Left colon (tissue), 2 donors: ENCODE data around the gene TAMM41. TPM values are rescaled to one million over a fixed set of nuclear protein-coding genes. Genes with fewer than 3 reads are reported as not detected.

Experiments used
- ATAC-seq: fragments of 200-7000 bp; cut with Tn5 transposase; one replicate; pipeline ENCODE4 v1.9.1; 2020; ENCODE audit warnings: mild to moderate bottlenecking, moderate library complexity
- DNase-seq, 2 donors: peaks; one replicate each; pipeline ENCODE4 v3.0.0-alpha.2; 2020
- intact Hi-C, 2 donors: fragments of 100-400 bp; cut with DNase I in 1 of 2; cut with micrococcal nuclease in 1 of 2; formaldehyde crosslinking; loops; one replicate each; pipeline versions ENCODE4 v1.11.2 to v1.14.0; 2022; cut with DNase I, micrococcal nuclease
- total RNA-seq, 2 donors: library from RNA; stranded (reverse); fragmentation: NEBNext Ultra II Directional; extraction: Animal tissue kit (Norgen Biotek cat#: 25700); gene quantifications; one replicate each; pipeline ENCODE4 v1.2.1, GENCODE V29; 2021
- donor health status: DM: no; HTN: no; CAD: no.
- donor health status: DM: yes; HTN: yes; CAD: no.

TAMM41 gene
- total RNA-seq, 2 donors from 2014 or later: 20.1 to 21.5 TPM

DNA sequence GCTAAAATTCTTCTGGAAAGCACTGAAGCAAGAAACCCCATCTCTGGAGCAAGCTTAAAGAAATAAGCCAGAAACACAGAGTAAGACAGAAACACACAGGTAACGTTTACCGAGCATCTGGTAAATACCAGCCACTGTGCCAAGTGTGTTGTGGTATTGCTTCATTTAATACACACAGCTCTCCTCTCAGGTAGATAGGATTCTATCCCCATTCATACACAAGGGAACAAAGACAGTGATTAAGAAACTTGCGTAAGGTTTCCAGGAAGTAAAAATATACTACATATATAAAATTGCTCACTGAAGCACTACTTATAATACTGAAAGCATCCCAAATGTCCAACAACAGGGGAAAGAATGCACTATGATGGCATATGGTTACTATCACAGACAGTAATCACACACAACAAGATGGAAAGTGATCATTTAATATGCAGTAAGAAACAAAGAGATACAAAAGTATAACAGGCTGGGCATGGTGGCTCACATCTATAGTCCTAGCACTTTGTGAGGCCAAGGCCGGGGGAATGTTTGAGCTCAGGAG, 27.5 kb downstream of the TAMM41 start:
- DNase-seq (no peak), ATAC-seq (no peak)
- intact Hi-C loops: no loop called here

- DNase-seq: no peak
- ATAC-seq: no peak
- intact Hi-C loops: no loop called here
These were observed 28.7 kb downstream of the TAMM41 start for GRCh38 chr3:11818033-11818432.

DNA sequence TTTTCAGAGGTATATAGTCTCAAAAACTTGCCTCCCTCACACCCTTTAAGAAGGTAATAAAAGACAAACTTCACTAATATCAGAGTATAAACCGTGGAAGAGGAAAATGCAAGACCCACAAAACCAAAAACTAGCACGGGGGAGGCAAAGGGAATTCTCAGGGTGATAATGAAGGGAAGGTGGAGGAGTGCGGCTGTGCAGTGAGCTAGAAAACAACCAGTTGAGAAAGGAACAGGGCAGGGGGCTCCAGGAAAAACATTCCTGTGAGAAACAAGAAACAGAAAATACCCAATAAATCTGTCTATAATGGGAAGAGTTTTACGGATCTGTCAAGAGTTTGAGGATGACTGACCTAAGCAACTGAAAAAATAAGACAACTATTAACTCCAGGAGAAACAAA, 31.6 kb downstream of the TAMM41 start:
- DNase-seq (no peak), ATAC-seq (no peak)
- intact Hi-C loops: no loop called here

DNA sequence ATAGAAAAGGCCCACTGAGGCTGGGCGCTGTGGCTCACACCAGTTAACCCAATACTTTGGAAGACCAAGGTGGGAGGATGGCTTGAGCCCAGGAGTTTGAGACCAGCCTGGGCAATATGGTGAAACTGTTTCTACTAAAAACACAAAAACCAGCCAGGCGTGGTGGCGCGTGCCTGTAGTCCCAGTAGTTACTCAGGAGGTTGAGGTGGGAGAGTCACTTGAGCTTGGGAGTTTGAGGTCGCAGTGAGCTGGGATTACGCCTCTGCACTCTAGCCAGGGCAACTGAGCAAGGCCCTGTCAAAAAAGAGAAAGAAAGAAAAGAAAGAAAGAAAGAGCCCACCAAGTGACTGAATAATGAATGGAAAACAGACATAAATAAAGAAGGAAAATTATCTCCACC, 32.0 kb downstream of the TAMM41 start:
- no peak for DNase-seq
- ATAC-seq: no peak
- intact Hi-C loops: no loop called here

DNA sequence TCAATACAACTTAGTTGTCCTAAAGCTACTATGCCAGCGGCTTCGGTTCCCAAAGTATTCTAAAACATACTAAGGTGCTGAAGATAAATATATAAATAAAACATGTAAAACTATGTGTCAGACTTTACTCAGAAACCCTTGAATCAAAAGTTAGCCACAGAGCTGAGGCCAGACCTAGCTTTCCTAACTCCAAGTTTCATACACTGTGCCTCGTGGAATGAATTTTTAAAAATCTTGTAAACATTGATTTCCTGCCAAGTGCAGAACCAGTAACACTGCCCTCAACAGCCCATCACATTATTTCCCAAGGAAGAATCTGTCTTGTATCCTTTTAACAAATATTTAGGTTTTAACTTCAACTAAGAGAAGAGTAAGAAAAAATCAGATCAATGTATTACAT, 36.4 kb downstream of the TAMM41 start:
- no peak for DNase-seq
- no peak for ATAC-seq
- intact Hi-C loops: no loop called here

- no peak for DNase-seq
- intact Hi-C loops: loop anchor here in 1 of 2 donors (10.0 kb wide), 1 partner anchor 143 kb away; no protein-coding TSS in a partner anchor
- no peak for ATAC-seq
These were observed 38.5 kb downstream of the TAMM41 start for GRCh38 chr3:11808231-11808630.

DNA sequence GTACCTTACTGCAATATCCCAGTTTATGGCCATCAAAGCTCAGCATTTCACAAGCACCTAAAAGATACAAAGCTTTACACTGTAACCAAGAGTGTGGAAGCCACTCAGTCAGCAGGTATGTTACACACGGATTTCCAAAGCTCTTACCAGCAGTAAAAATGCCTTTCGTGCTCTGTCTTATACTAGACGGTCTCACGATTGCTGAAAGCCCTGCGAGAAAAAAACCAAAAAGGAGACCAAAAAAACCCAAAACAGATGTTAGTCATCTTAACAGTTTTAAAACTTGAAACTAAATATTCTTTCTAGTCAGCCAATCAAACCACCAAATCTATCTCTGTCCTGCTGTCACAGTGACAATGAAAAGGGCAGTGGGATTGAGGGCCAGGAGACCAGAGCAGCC, 39.0 kb downstream of the TAMM41 start:
- DNase-seq: no peak
- intact Hi-C loops: loop anchor here in 1 of 2 donors (10.0 kb wide), 1 partner anchor 143 kb away; no protein-coding TSS in a partner anchor
- no peak for ATAC-seq

DNA sequence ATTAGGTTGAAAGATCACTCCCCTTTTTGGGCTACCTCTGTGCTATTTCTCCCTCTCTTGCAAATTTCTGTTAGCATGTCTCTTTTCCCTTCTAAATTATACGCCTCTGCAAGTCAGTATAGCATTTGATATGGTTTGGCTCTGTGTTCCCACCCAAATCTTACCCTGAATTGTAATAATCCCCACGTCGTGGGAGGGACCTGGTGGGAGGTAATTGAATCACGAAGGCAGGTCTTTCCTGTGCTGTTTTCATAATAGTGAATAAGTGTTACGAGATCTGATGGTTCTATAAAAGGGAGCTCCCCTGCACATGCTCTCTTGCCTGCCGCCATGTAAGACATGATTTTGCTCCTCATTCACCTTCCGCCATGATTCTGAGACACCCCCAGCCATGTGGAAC, 41.0 kb downstream of the TAMM41 start:
- ATAC-seq (no peak), DNase-seq (no peak)
- intact Hi-C loops: loop anchor here in 1 of 2 donors (10.0 kb wide), 1 partner anchor 141 kb away; no protein-coding TSS in a partner anchor

DNA sequence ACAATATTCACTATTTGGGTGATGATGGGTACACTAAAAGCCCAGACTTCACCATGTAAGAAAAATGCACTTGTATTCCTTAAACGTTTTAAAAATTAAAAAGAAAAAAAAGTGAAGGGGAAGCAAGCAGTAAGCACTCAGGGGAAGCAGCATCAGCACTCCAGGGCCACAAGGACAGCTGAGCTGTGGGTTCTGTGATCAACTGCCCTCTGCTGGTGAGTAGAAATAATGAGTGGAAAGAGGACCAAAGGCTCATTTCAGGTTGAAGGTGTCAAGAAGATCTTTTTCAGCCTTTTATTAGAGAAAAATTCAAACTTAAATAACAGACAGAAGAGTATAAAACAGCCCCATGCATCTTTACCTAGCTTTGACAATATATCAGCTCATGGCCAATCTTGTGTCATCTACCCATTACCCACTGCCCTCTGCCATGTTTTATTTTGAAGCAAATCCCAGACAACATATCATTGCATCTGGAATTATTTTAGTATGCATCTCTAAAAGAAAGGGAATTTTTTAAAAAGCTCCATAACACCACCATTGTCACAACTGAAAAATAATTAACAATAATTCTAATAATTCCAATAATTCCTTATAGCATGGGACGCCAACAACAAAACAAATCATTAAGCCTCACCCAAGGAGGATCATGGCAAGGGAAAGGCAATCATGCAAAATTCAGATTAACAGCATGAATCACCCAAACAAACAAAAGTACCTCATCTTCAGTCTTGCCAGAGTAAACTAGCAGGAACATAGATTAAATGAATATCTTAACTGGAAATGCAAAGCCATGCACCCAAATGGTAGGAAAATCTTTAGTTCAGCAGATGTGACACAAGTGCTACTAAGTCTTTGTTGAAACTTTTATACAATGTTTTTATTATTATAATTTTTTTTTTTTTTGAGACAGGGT, 42.5 kb downstream of the TAMM41 start:
- intact Hi-C loops: loop anchor here in 1 of 2 donors (5.0 to 10.0 kb wide), 2 partner anchors 139 to 427 kb away; no protein-coding TSS in a partner anchor
- ATAC-seq (peak; percentile 87), DNase-seq (peak; percentile 27 to 32)

DNA sequence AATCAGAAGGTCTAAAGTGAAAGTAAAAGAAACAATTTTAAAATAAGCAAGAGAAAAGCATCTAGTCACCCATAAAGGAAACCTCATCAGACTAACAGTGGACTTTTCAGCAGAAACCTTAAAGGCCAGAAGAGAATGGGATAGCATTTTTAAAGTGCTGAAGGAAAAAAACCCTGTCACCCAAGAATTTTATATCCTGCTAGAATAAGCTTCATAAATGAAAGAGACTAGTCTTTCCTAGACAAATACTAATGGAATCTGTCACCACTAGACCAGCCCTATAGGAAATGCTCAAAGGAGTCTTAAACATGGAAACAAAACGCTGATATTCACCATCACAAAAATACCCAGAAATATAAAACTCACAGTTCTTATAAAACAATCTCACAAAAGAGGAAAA, 46.9 kb downstream of the TAMM41 start:
- DNase-seq (no peak), ATAC-seq (no peak)
- intact Hi-C loops: loop anchor here in 1 of 2 donors (5.0 to 10.0 kb wide), 2 partner anchors 135 to 422 kb away; no protein-coding TSS in a partner anchor

DNA sequence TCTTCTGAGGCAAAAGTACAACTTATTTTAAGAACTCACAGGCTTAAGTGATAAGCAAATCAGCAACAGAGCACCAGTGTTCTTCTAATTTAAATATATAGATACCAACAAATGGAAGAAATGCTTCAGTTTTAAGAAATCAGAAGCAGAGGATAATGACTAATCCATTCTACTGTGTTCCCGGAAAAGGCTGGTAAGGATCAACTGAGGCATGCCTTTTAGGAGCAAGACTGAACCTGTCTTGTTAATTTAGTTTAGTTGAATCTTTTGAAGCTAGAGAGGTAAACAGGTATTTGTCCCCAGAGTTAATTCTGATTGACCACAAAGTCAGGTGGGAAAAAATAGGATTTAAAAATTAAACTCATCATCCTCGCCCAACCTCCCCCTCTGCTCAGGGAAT, 51.8 kb downstream of the TAMM41 start:
- intact Hi-C loops: no loop called here
- DNase-seq (no peak), ATAC-seq (no peak)

- DNase-seq: no peak
- ATAC-seq: peak; percentile 81
- intact Hi-C loops: no loop called here
These were observed 55.1 kb downstream of the TAMM41 start for GRCh38 chr3:11791339-11792200.

GRCh38 chr3:11789412-11789811, 57.3 kb downstream of the TAMM41 start:
- DNase-seq (no peak), ATAC-seq (no peak)
- intact Hi-C loops: no loop called here

GRCh38 chr3:11784971-11785377, 61.7 kb downstream of the TAMM41 start:
- intact Hi-C loops: no loop called here
- DNase-seq (no peak), ATAC-seq (no peak)

DNA sequence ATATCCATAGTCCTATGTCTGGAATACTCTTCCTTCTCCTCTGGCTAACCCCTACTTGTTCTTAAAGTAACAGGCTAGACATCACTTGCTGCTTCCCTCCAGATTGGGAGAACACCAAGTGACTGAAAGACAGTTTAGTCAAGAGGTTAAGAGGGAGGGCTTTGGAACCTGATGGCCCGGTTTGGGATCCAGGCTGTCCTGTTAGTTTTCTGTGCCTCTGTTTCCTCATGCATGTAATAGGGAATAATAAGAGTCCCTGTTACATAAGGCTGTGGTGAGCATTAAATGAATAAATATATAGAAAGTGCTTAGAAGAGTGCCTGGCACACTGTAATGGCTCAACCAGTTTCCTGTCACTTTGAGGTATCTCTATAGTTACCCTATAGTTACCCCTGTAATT, 66.3 kb downstream of the TAMM41 start:
- DNase-seq: no peak
- no peak for ATAC-seq
- intact Hi-C loops: no loop called here

GRCh38 chr3:11779626-11780025, 67.1 kb downstream of the TAMM41 start:
- intact Hi-C loops: no loop called here
- no peak for DNase-seq

DNA sequence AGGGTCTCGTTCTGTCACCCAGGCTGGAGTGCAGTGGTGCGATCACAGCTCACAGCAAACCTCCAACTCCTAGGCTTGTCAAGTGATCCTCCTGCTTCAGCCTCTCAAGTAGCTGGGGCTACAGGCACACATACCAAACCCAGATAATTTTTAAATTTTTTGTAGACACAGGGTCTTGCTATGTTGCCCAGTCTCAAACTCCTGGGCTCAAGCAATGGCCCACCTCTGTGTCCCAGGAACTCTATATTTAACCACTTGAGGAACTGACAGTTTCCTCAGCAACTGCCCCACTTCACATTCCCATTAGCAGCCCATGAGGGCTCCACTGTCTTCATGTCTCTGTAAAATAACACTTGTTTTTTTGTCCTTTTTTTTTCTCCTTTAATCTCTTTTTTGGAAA, 68.4 kb downstream of the TAMM41 start:
- ATAC-seq (no peak), DNase-seq (no peak)
- intact Hi-C loops: no loop called here

More at GRCh38 chr3:11779626-11780025, 67.1 kb downstream of the TAMM41 start:
- no peak for ATAC-seq

- DNase-seq: no peak
- intact Hi-C loops: no loop called here
- ATAC-seq: no peak
These were observed 70.3 kb downstream of the TAMM41 start for GRCh38 chr3:11776346-11776745.

DNA sequence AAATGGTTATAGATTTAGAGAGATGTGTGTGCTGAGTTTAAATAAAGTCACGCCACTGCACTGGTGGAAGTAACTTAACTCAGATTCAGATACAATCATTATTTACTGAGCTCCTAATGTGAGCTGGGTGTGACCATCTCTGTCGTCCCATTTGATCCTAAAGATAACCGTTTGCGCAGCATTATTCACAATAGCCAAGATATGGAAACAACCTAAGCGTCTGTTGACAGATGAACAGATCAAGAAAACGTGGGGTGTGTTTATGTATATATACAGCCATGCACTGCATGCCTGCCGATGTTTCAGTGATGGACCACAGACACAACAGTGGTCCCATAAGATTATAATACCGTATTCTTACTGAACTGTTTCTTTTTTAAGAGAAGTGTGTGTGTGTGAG, 71.2 kb downstream of the TAMM41 start:
- DNase-seq (no peak), ATAC-seq (no peak)
- intact Hi-C loops: no loop called here
